ENCODE data around the gene ADTRP.

ADTRP gene

GRCh38 chr6:11785415-11785773 is 6.8 kb upstream of the ADTRP start:
- H3K27ac ChIP-seq = peak overlapping the region; percentile 88
- H3K4me1 ChIP-seq (ENCODE audit: low read depth, poor library complexity, severe bottlenecking) = peaks cover 47% of the 10 kb centered on the region
- no peaks in the 10 kb centered on the region for H3K27me3 ChIP-seq (ENCODE audit: insufficient read depth, low read depth)
- H4K20me1 ChIP-seq (ENCODE audit: insufficient read depth) = no peaks in the 10 kb centered on the region
- no peaks in the 10 kb centered on the region for H3K36me3 ChIP-seq (ENCODE audit: insufficient read depth)
- no peak overlapping the region for H3K4me3 ChIP-seq (IDR thresholded peaks at IDR 0.05; ENCODE audit: insufficient read depth, low read depth, low read length)
- H2AFZ ChIP-seq (ENCODE audit: low read depth) = peak overlapping the region; percentile 56
- H3K4me2 ChIP-seq = peak overlapping the region; percentile 95
- TF ChIP-seq, protein P1, sequence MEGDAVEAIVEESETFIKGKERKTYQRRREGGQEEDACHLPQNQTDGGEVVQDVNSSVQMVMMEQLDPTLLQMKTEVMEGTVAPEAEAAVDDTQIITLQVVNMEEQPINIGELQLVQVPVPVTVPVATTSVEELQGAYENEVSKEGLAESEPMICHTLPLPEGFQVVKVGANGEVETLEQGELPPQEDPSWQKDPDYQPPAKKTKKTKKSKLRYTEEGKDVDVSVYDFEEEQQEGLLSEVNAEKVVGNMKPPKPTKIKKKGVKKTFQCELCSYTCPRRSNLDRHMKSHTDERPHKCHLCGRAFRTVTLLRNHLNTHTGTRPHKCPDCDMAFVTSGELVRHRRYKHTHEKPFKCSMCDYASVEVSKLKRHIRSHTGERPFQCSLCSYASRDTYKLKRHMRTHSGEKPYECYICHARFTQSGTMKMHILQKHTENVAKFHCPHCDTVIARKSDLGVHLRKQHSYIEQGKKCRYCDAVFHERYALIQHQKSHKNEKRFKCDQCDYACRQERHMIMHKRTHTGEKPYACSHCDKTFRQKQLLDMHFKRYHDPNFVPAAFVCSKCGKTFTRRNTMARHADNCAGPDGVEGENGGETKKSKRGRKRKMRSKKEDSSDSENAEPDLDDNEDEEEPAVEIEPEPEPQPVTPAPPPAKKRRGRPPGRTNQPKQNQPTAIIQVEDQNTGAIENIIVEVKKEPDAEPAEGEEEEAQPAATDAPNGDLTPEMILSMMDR (conservative IDR thresholded peaks at IDR 0.05; ENCODE audit: low read depth, low read length) = no peak
- no peaks in the 10 kb centered on the region for H3K79me2 ChIP-seq (ENCODE audit: insufficient read depth, low read depth)
- peak overlapping the region; percentile 60; the same call in 1 of the 2 replicates for H3K9ac ChIP-seq

DNA sequence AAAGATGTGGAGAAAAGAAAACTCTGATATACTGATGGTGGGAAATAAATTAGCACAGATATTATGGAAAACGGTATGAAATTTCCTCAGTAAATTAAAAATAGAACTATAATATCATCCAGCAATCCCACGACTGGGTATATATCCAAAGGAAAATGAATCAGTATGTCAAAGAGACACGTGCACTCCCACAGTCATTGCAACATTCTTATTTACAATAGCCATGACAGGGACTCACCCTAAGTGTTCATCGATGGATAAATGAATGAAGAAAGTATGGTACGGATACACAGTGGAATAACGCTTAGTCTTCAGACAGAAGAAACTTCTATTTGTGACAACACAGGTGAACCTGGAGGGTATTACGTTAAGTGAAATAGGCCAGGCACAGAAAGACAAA is 5.7 kb upstream of the ADTRP start:
- H3K36me3 ChIP-seq (ENCODE audit: insufficient read depth) = no peaks in the 10 kb centered on the region
- H3K4me1 ChIP-seq (ENCODE audit: low read depth, poor library complexity, severe bottlenecking) = peaks cover 48% of the 10 kb centered on the region
- TF ChIP-seq, protein P1 (conservative IDR thresholded peaks at IDR 0.05; ENCODE audit: low read depth, low read length) = no peak
- H4K20me1 ChIP-seq (ENCODE audit: insufficient read depth) = no peaks in the 10 kb centered on the region
- H3K27me3 ChIP-seq (ENCODE audit: insufficient read depth, low read depth) = no peaks in the 10 kb centered on the region
- H3K4me3 ChIP-seq (IDR thresholded peaks at IDR 0.05; ENCODE audit: insufficient read depth, low read depth, low read length) = no peak overlapping the region
- no peaks in the 10 kb centered on the region for H3K79me2 ChIP-seq (ENCODE audit: insufficient read depth, low read depth)
- H3K27ac ChIP-seq = peak overlapping the region; percentile 88; the same call in 1 of the 2 replicates
- H3K9ac ChIP-seq = no peak overlapping the region
- H3K4me2 ChIP-seq = peak overlapping the region; percentile 95; the same call in 1 of the 2 replicates
- H2AFZ ChIP-seq (ENCODE audit: low read depth) = no peak overlapping the region

DNA sequence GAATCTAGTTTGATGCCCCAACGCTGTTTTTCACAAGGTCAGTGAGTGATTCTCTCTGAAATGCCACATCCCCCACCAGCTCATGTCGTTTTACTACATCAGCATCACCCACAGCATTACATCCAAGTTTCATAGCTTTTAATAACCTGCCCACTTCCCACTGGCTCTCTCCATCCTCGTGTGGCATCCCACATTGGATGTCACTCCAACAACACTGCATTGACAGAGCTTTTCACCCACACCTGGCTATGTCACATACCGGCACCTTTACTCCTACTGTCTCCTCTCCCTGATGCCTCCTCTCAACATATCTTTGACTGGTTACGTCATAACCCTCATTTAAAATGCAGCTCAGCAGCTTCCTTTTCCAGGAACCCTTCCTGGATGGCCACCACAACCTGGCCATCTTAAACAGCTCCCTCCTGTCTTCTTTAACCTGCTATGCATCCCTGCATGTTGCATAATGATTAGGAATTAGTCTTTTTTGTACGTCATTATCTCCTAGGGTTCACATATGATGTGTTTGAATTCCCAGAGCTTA is 5.0 kb upstream of the ADTRP start:
- H3K27ac ChIP-seq = no peak overlapping the region; the same call in 1 of the 2 replicates
- H4K20me1 ChIP-seq (ENCODE audit: insufficient read depth) = no peaks in the 10 kb centered on the region

DNA sequence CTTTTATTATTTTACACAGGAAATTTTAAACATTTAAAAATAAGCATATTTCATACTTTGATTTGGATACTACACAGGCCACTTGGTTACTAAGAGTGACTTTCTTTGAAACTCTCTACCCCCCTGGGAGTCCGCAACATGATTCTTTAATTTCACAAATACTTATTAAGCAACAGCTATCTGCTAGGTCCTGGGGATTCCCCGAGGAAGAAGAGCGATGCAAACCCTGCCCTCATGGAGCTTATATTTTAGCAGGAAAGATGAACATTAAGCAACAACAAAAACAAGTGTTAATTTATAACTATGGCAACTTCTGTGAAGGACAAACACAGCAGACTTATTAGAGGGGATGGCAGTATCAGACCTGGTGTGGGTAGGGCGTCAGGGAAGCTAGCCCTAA is 3.9 kb upstream of the ADTRP start:
- peaks cover 51% of the 10 kb centered on the region for H3K4me1 ChIP-seq (ENCODE audit: low read depth, poor library complexity, severe bottlenecking)
- H3K36me3 ChIP-seq (ENCODE audit: insufficient read depth) = no peaks in the 10 kb centered on the region
- H3K27ac ChIP-seq = no peak overlapping the region
- TF ChIP-seq, protein P1 (conservative IDR thresholded peaks at IDR 0.05; ENCODE audit: low read depth, low read length) = no peak
- no peaks in the 10 kb centered on the region for H3K79me2 ChIP-seq (ENCODE audit: insufficient read depth, low read depth)
- H3K27me3 ChIP-seq (ENCODE audit: insufficient read depth, low read depth) = no peaks in the 10 kb centered on the region
- H3K4me2 ChIP-seq = no peak overlapping the region
- no peak overlapping the region for H3K9ac ChIP-seq
- no peak overlapping the region for H3K4me3 ChIP-seq (IDR thresholded peaks at IDR 0.05; ENCODE audit: insufficient read depth, low read depth, low read length)
- H2AFZ ChIP-seq (ENCODE audit: low read depth) = no peak overlapping the region
- H4K20me1 ChIP-seq (ENCODE audit: insufficient read depth) = no peaks in the 10 kb centered on the region

More for the DNA sequence above, 5.0 kb upstream of the ADTRP start:
- no peaks in the 10 kb centered on the region for H3K79me2 ChIP-seq (ENCODE audit: insufficient read depth, low read depth)
- H3K4me2 ChIP-seq = peak overlapping the region; percentile 35; the same call in 1 of the 2 replicates
- H3K4me3 ChIP-seq (IDR thresholded peaks at IDR 0.05; ENCODE audit: insufficient read depth, low read depth, low read length) = no peak overlapping the region
- no peak overlapping the region for H3K9ac ChIP-seq
- peaks cover 54% of the 10 kb centered on the region for H3K4me1 ChIP-seq (ENCODE audit: low read depth, poor library complexity, severe bottlenecking)
- H3K27me3 ChIP-seq (ENCODE audit: insufficient read depth, low read depth) = no peaks in the 10 kb centered on the region
- no peak overlapping the region for H2AFZ ChIP-seq (ENCODE audit: low read depth)
- TF ChIP-seq, protein P1 (conservative IDR thresholded peaks at IDR 0.05; ENCODE audit: low read depth, low read length) = no peak
- no peaks in the 10 kb centered on the region for H3K36me3 ChIP-seq (ENCODE audit: insufficient read depth)

Data from KMS-11 (cell line).